K562 (cell line): ENCODE results near the gene GLIPR1L2. TPM values are rescaled to one million over a fixed set of nuclear protein-coding genes. Genes with fewer than 3 reads are reported as not detected.

ENCODE experiments used
- ATAC-seq: fragments of 200-7000 bp; cut with Tn5 transposase; 3 replicates; pipeline ENCODE4 v1.9.1; 2020; ENCODE audit warnings: moderate library complexity
- BruUV-seq: library from RNA; stranded (reverse); fragments of 400-500 nt; replicated peaks from 2 replicates; lab custom pipeline; 2021; lab: Mats Ljungman, UMichigan
- CTCF ChIA-PET: fragments of 300-600 bp; formaldehyde crosslinking; extraction: SDS; loops from one replicate; lab custom pipeline; 2021; ENCODE audit warnings: low intra/inter-chr PET ratio; lab: Yijun Ruan, JAX
- POLR2A ChIA-PET: fragments of 300-600, 350-650 bp; sonication (Branson Sonifier 250); formaldehyde crosslinking; extraction: SDS; loops from one replicate; lab custom pipeline; 2021; ENCODE audit warnings: antibody characterized with exemption, inconsistent platforms; lab: Yijun Ruan, JAX
- DNase-seq, 4 experiments: peaks; one replicate each; pipeline versions ENCODE4 v3.0.0 to v3.0.0-alpha.2; 2011 to 2018; ENCODE audit warnings: low spot score in 3 of 4, mixed read lengths in 3 of 4; ENCODE audit errors: extremely low read depth in 1 of 4
- FAIRE-seq: peaks from 2 replicates; lab custom pipeline; 2011; peaks lifted over from hg19 to GRCh38; lab: Jason Lieb, UNC
- H2AFZ ChIP-seq: 2 replicates; pipeline ENCODE4 v1.6.0; 2011; ENCODE audit warnings: low read depth, low read length, control low read depth, inconsistent platforms
- H3K27ac ChIP-seq: fragments of 200-600 bp; 3 replicates; pipeline ENCODE4 v1.8.0; 2011; ENCODE audit warnings: low read depth, mild to moderate bottlenecking, control low read depth, inconsistent platforms, low read length, moderate library complexity, mixed read lengths; ENCODE audit errors: extremely low read depth
- H3K27me3 ChIP-seq, 2 experiments: fragments of 300-600 bp in 1 of 2; 2 replicates in 1 of 2; 3 replicates in 1 of 2; pipeline versions ENCODE4 v1.6.0 to v1.8.0; 2011; ENCODE audit warnings: inconsistent platforms in 2 of 2, low read length in 2 of 2, mild to moderate bottlenecking in 1 of 2, mixed read lengths in 1 of 2, moderate library complexity in 1 of 2; ENCODE audit not compliant: control insufficient read depth in 2 of 2, insufficient read depth in 2 of 2
- H3K36me3 ChIP-seq: fragments of 300-600 bp; 3 replicates; pipeline ENCODE4 v1.8.0; 2011; ENCODE audit warnings: mild to moderate bottlenecking, low read length, inconsistent platforms; ENCODE audit not compliant: control insufficient read depth, insufficient read depth
- H3K4me1 ChIP-seq, 2 experiments: fragments of 200-600 bp in 1 of 2; replicated peaks in 1 of 2; 2 replicates in 1 of 2; 3 replicates in 1 of 2; pipeline versions ENCODE4 v1.5.1 to v1.8.0; 2011; ENCODE audit warnings: inconsistent platforms in 2 of 2, low read length in 2 of 2, mild to moderate bottlenecking in 1 of 2, mixed read lengths in 1 of 2, moderate library complexity in 1 of 2; ENCODE audit not compliant: control insufficient read depth in 2 of 2, insufficient read depth in 2 of 2
- H3K4me2 ChIP-seq: 2 replicates; pipeline ENCODE4 v1.6.1; 2011; ENCODE audit warnings: low read length, control low read depth, inconsistent platforms, mixed read lengths; ENCODE audit not compliant: insufficient read depth
- H3K4me3 ChIP-seq: fragments of 200-600 bp; sonication (generic), shearing (Covaris generic); 2 replicates; pipeline ENCODE4 v1.5.1; 2016; ENCODE audit warnings: control low read depth, inconsistent platforms
- H3K79me2 ChIP-seq: fragments of 200-600 bp; 3 replicates; pipeline ENCODE4 v1.8.0; 2011; ENCODE audit warnings: low read length, inconsistent platforms; ENCODE audit not compliant: control insufficient read depth, insufficient read depth
- H3K9ac ChIP-seq, 2 experiments: 2 replicates each; pipeline versions ENCODE4 v1.6.0 to v1.6.1; 2011; ENCODE audit warnings: low read depth in 2 of 2, low read length in 2 of 2, control low read depth in 1 of 2, inconsistent platforms in 1 of 2, mild to moderate bottlenecking in 1 of 2, mixed read lengths in 1 of 2; ENCODE audit not compliant: insufficient read depth in 1 of 2
- H3K9me1 ChIP-seq: one replicate; pipeline ENCODE4 v1.6.0; 2011; ENCODE audit warnings: inconsistent platforms, mild to moderate bottlenecking, low read length, moderate library complexity; ENCODE audit not compliant: control insufficient read depth, insufficient read depth
- H3K9me3 ChIP-seq: replicated peaks from 2 replicates; pipeline ENCODE4 v1.5.1; 2011; ENCODE audit warnings: low read depth, low read length, inconsistent platforms; ENCODE audit not compliant: control insufficient read depth, insufficient read depth
- H4K20me1 ChIP-seq: replicated peaks from 2 replicates; pipeline ENCODE4 v1.6.1; 2011; ENCODE audit warnings: low read length, inconsistent platforms, mixed read lengths; ENCODE audit not compliant: control insufficient read depth, insufficient read depth
- HMGN3 ChIP-seq: IDR thresholded peaks from 2 replicates; pipeline ENCODE4 v1.6.1; 2011; ENCODE audit warnings: borderline replicate concordance, low read depth, mild to moderate bottlenecking, mixed read lengths, low read length; ENCODE audit not compliant: insufficient read length; ENCODE audit errors: extremely low read depth
- MED1 ChIP-seq: sonication (generic); formaldehyde crosslinking; IDR thresholded peaks from 2 replicates; pipeline ENCODE4 v1.8.1; 2023; ENCODE audit warnings: missing genetic modification reagents, borderline replicate concordance
- NCOA4 ChIP-seq: fragments of 450-650 bp; IDR thresholded peaks from 2 replicates; pipeline ENCODE4 v1.6.1; 2018; ENCODE audit warnings: mild to moderate bottlenecking; ENCODE audit not compliant: partially characterized antibody
- PKNOX1 ChIP-seq: fragments of 450-650 bp; IDR thresholded peaks from 2 replicates; pipeline ENCODE4 v1.6.1; 2016
- RERE ChIP-seq: sonication (generic); formaldehyde crosslinking; IDR thresholded peaks from 2 replicates; pipeline ENCODE4 v1.8.0; 2023; ENCODE audit warnings: missing genetic modification reagents, mild to moderate bottlenecking, borderline replicate concordance
- WGBS: fragments of 100-300 bp; shearing (Covaris generic); methylation state at CpG from one replicate; pipeline ENCODE4 v1.1.6; 2016; ENCODE audit warnings: low coverage, mixed read lengths; ENCODE audit not compliant: insufficient coverage; ENCODE audit errors: missing lambda C conversion rate; 5-methylcytosine and 5-hydroxymethylcytosine counted together
- in situ Hi-C: fragments of 300-500 bp; cut with MboI; formaldehyde crosslinking; loops from 4 replicates; pipeline ENCODE4 v1.15.0; 2018; ENCODE audit warnings: inconsistent platforms, mixed read lengths
- intact Hi-C: fragments of 100-400 bp; cut with micrococcal nuclease; formaldehyde crosslinking; loops from 2 replicates; pipeline ENCODE4 v1.14.2; 2022
- polyA plus RNA-seq, 8 experiments: library from polyadenylated mRNA; depleted of rRNA in 4 of 8; stranded (reverse) in 5 of 8; unstranded in 3 of 8; fragments of >200 nt; fragmentation: Nextera tagmentation in 2 of 8; fragmentation: Illumina TruSeq in 1 of 8; extraction: Ambion mirVana in 2 of 8; extraction: Trizol in 1 of 8; gene quantifications; 2 replicates each; pipeline versions ENCODE4 v1.2.1 to v1.2.3, GENCODE V29; 2011 to 2014; ENCODE audit warnings: inconsistent platforms in 1 of 8, missing spikeins in 1 of 8
- total RNA-seq, 7 experiments: library from RNA; depleted of rRNA in 6 of 7; stranded (reverse); fragments of >200 nt in 6 of 7; fragmentation: Illumina TruSeq in 2 of 7; extraction: Trizol in 2 of 7; gene quantifications; 2 replicates each; pipeline versions ENCODE4 v1.2.1 to v1.2.3, GENCODE V29; 2011 to 2021; ENCODE audit warnings: low replicate concordance in 1 of 7

The GLIPR1L2 gene
- total and polyA plus RNA-seq, 9 of the 15 experiments (the other 6 are each of a cell fraction or from before 2014, with no cell fraction given) = not detected

DNA sequence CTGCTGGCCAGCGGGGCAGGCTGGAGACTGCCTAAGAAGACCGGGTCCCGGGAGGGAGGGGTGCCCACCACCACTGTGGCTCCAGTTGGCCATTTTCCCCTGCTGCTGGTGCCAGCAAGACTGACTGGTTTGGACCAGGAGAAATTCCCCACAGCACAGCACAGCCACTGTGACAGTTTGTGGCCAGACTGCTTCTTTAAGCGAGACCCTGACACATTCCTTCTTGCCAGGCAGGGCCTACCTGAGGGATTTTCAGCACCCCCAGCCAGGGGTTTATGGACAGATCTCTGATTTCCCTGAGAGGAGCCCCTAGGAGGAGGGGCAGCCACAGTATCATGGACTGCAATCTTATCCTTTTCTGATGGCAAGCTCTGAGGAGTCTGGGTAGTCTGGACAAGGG is 40.9 kb upstream of the GLIPR1L2 start:
- FAIRE-seq = no peak
- Histone ChIP-seq H3K79me2 (no peaks in the 10 kb centered on the region), H2AFZ (no peak overlapping the region), H3K27ac (no peak overlapping the region), H3K9me1 (no peaks in the 10 kb centered on the region), H4K20me1 (no peaks in the 10 kb centered on the region), H3K9me3 (no peaks in the 10 kb centered on the region), H3K27me3 (no peaks in the 10 kb centered on the region), H3K4me2 (no peak overlapping the region), H3K4me1 (no peaks in the 10 kb centered on the region), H3K9ac (no peak overlapping the region), H3K36me3 (no peaks in the 10 kb centered on the region), H3K4me3 (no peak overlapping the region)
- no peak for DNase-seq
- ChIA-PET CTCF (no interaction called here), POLR2A (no interaction called here)
- in situ Hi-C loops = loop anchor here (25.0 kb wide), 1 partner anchor 687 kb away; the partner anchor contains the start of gene PHLDA1
- no peak for TF ChIP-seq HMGN3
- TF ChIP-seq PKNOX1 = no peak
- TF ChIP-seq RERE = no peak
- TF ChIP-seq NCOA4 = no peak
- no peak for TF ChIP-seq MED1 (CRISPR knock-in tag)
- intact Hi-C loops = no loop called here
- 0% methylated on average over 2 of the region's 4 CpGs for WGBS
- ATAC-seq = no peak
- no TSS peak for BruUV-seq
